H54 (cell line): Measurements from ENCODE around the gene TSN.
"Not testable (repeated sequence)": the region's sequence is repeated elsewhere in the genome, so short reads cannot be mapped to it uniquely, and the experiment has no call there.

ENCODE experiments used
- DNase-seq: peaks from one replicate; pipeline ENCODE4 v3.0.0; 2011; ENCODE audit warnings: low spot score, mixed read lengths; ENCODE audit not compliant: insufficient read length
- FAIRE-seq: peaks from 3 replicates; lab custom pipeline; 2011; peaks lifted over from hg19 to GRCh38; lab: Jason Lieb, UNC
- POLR2A ChIP-seq: IDR thresholded peaks from 2 replicates; pipeline ENCODE4 v1.6.1; 2011; ENCODE audit warnings: low read depth, mild to moderate bottlenecking, low read length

The TSN gene

GRCh38 chr2:121755237-121756111, at the start of gene TSN:
TSN (plus strand) TSS chr2:121755651; CDS start chr2:121755780, 129 bp downstream.
- TF ChIP-seq POLR2A = peak; percentile 67
- DNase-seq (peak; percentile 82), FAIRE-seq (peak; percentile 53)

GRCh38 chr2:121705958-121706357, 49.5 kb upstream of the TSN start:
- no peak for TF ChIP-seq POLR2A
- DNase-seq (no peak), FAIRE-seq (no peak)

- no peak for DNase-seq
- no peak for TF ChIP-seq POLR2A
- no peak for FAIRE-seq
Observed at GRCh38 chr2:121707344-121707919, 48.0 kb upstream of the TSN start.

GRCh38 chr2:121707920-121708361, 47.5 kb upstream of the TSN start:
- TF ChIP-seq POLR2A = no peak
- FAIRE-seq (no peak), DNase-seq (no peak)

- FAIRE-seq = no peak
- DNase-seq = no peak
- no peak for TF ChIP-seq POLR2A
Observed at GRCh38 chr2:121709776-121710469, 45.5 kb upstream of the TSN start.

- FAIRE-seq (no peak), DNase-seq (no peak)
- no peak for TF ChIP-seq POLR2A
Observed at GRCh38 chr2:121710470-121711170, 44.8 kb upstream of the TSN start.

GRCh38 chr2:121711481-121711880, 44.0 kb upstream of the TSN start:
- FAIRE-seq, DNase-seq: not testable (repeated sequence)

GRCh38 chr2:121716126-121716525, 39.3 kb upstream of the TSN start:
- no peak for TF ChIP-seq POLR2A
- DNase-seq (no peak), FAIRE-seq (no peak)

GRCh38 chr2:121717529-121717928, 37.9 kb upstream of the TSN start:
- TF ChIP-seq POLR2A = no peak
- no peak for DNase-seq
- no peak for FAIRE-seq

GRCh38 chr2:121721926-121722325, 33.5 kb upstream of the TSN start:
- no peak for FAIRE-seq
- DNase-seq = no peak

GRCh38 chr2:121722479-121722878, 33.0 kb upstream of the TSN start:
- peak; percentile 67 for DNase-seq
- peak; percentile 91 for FAIRE-seq
- TF ChIP-seq POLR2A = no peak

More at GRCh38 chr2:121721926-121722325, 33.5 kb upstream of the TSN start:
- TF ChIP-seq POLR2A = no peak

- DNase-seq (no peak), FAIRE-seq (no peak)
- TF ChIP-seq POLR2A = no peak
Observed at GRCh38 chr2:121723316-121723715, 32.1 kb upstream of the TSN start.

- no peak for FAIRE-seq
- TF ChIP-seq POLR2A = no peak
- DNase-seq = no peak
Observed at GRCh38 chr2:121727332-121727731, 28.1 kb upstream of the TSN start.
